ENCODE measurements around the gene SPX. TPM values are rescaled to one million over a fixed set of nuclear protein-coding genes. Genes with fewer than 3 reads are reported as not detected.

SPX gene
- total and polyA plus RNA-seq, 2 donors, result 4.1 to 10.7 TPM

DNA sequence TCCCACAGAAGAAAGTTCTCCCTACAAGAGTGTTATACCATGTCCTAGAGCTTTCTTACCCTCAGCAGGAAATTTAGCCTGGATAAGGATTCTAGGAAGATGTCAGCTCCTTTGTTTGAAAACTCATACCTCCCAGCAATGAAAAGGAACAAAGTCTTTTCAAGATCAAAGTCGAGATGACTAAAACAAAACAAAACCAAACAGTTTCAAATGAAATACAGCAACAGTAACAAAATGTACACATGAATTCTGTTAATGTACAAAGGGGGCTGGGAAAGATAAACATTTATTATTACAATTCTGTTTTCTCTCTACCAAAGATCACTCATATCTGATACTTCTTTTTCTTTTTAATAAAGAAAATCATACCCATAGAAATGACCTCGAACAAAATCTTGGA lies 36.8 kb downstream of the SPX start:
- no peak for DNase-seq (ENCODE audit: low read depth in 6 of 9, low spot score in 9 of 9)
- no peaks in the 10 kb centered on the region for H3K4me1 ChIP-seq (ENCODE audit: control insufficient read depth in 2 of 2, insufficient read depth in 2 of 2, low read length in 2 of 2)
- WGBS, result 94% methylated on average over 2 of the region's 2 CpGs

DNA sequence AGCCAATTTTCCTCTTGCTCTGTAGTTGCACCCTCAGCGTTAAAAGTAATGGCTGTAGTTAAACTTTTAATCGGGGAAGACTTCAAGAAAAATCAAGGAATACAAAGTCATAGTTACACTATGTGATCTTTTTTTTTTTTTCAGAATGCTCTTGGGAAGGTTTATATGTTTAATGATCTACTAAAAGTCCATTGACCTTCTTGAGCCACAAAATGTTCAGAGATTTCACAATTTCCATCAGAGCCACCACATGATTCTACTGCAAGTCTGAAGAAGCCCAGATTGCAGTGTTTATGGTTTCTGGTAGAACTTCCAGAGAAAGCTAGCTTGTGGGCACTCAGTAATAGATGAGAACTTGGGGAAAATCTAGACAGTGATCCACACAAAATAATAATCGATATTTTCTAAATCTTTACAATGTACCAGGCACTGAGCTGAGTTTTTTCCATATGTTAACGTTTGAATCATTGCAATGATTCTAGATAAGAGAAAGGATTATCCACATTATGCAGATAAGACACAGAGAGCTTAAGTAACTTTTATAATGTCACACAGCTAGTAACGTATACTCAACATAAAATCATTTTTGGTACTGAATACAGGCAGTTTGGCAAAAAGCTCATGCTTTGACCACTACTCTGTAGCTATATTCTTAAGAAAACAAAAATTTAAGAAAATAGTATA lies 40.3 kb downstream of the SPX start:
- Histone ChIP-seq H3K9me3 (ENCODE audit: control insufficient read depth in 2 of 2, insufficient read depth in 1 of 2, low read length in 1 of 2) (no peaks in the 10 kb centered on the region), H3K4me3 (ENCODE audit: low read length in 2 of 2) (no peak overlapping the region), H3K27me3 (ENCODE audit: control insufficient read depth in 2 of 2, insufficient read depth in 1 of 2, low read length in 1 of 2) (no peaks in the 10 kb centered on the region), H3K4me1 (ENCODE audit: control insufficient read depth in 2 of 2, insufficient read depth in 2 of 2, low read length in 2 of 2) (no peaks in the 10 kb centered on the region), H3K27ac (ENCODE audit: low read depth in 1 of 2, low read length in 1 of 2) (no peak overlapping the region), H3K36me3 (ENCODE audit: control insufficient read depth in 2 of 2, insufficient read depth in 2 of 2, low read length in 1 of 2) (no peaks in the 10 kb centered on the region)
- 94% methylated on average over 5 of the region's 5 CpGs for WGBS
- DNase-seq (ENCODE audit: low read depth in 6 of 9, low spot score in 9 of 9), result no peak

More for the DNA sequence above, 36.8 kb downstream of the SPX start:
- no peaks in the 10 kb centered on the region for H3K36me3 ChIP-seq (ENCODE audit: control insufficient read depth in 2 of 2, insufficient read depth in 2 of 2, low read length in 1 of 2)
- H3K9me3 ChIP-seq (ENCODE audit: control insufficient read depth in 2 of 2, insufficient read depth in 1 of 2, low read length in 1 of 2), result no peaks in the 10 kb centered on the region
- H3K27me3 ChIP-seq (ENCODE audit: control insufficient read depth in 2 of 2, insufficient read depth in 1 of 2, low read length in 1 of 2), result no peaks in the 10 kb centered on the region
- H3K27ac ChIP-seq (ENCODE audit: low read depth in 1 of 2, low read length in 1 of 2), result no peak overlapping the region
- no peak overlapping the region for H3K4me3 ChIP-seq (ENCODE audit: low read length in 2 of 2)

DNA sequence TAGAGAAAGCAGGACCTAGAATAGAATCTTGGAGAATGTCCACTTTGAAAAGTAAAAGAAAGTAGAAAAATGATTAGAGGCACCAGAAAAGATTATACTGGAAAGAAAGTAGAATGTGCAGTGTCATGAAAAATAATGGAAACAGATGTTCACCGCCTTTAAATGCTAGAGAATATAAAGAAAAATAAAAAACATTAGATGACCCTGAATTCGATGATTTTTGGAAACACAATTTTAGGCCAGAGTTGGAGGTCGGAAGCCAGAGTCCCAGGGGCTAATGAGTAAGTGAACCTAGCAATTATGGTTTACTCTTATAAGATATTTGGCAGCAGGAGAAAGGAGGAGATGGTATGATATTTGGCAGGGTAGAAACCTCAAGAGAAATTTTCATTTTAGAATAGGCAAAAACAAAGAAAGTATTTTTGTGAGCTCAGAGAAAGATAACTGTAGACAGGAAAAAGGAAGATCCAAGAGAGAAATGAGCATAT lies 40.9 kb downstream of the SPX start:
- Histone ChIP-seq H3K27me3 (ENCODE audit: control insufficient read depth in 2 of 2, insufficient read depth in 1 of 2, low read length in 1 of 2) (no peaks in the 10 kb centered on the region), H3K4me3 (ENCODE audit: low read length in 2 of 2) (no peak overlapping the region), H3K4me1 (ENCODE audit: control insufficient read depth in 2 of 2, insufficient read depth in 2 of 2, low read length in 2 of 2) (no peaks in the 10 kb centered on the region), H3K36me3 (ENCODE audit: control insufficient read depth in 2 of 2, insufficient read depth in 2 of 2, low read length in 1 of 2) (no peaks in the 10 kb centered on the region), H3K27ac (ENCODE audit: low read depth in 1 of 2, low read length in 1 of 2) (no peak overlapping the region), H3K9me3 (ENCODE audit: control insufficient read depth in 2 of 2, insufficient read depth in 1 of 2, low read length in 1 of 2) (no peaks in the 10 kb centered on the region)
- 94% methylated on average over 3 of the region's 3 CpGs for WGBS
- DNase-seq (ENCODE audit: low read depth in 6 of 9, low spot score in 9 of 9), result no peak

DNA sequence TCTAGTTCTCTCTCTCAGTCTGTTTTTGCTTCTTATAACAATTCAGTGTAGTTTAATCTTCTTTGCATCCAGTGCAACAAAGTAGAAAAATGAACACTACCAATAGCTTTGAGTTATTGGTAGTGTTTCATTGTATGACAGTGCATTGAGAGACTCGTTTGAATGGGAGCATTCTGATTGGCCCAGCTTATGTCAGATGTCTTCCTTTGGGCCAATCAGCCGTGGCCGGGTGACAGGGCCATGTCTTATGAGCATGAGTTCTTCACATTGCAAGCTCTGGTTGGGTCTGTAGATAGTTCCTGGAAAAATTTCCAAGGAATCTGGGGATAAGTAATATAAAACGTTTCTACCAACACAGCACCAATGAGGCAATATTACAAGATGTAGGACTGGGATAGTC lies 42.0 kb downstream of the SPX start:
- H3K9me3 ChIP-seq (ENCODE audit: control insufficient read depth in 2 of 2, insufficient read depth in 1 of 2, low read length in 1 of 2), result no peaks in the 10 kb centered on the region
- H3K27ac ChIP-seq (ENCODE audit: low read depth in 1 of 2, low read length in 1 of 2), result no peak overlapping the region
- WGBS, result 96% methylated on average over 4 of the region's 4 CpGs
- no peak for DNase-seq (ENCODE audit: low read depth in 6 of 9, low spot score in 9 of 9)
- no peaks in the 10 kb centered on the region for H3K4me1 ChIP-seq (ENCODE audit: control insufficient read depth in 2 of 2, insufficient read depth in 2 of 2, low read length in 2 of 2)
- H3K27me3 ChIP-seq (ENCODE audit: control insufficient read depth in 2 of 2, insufficient read depth in 1 of 2, low read length in 1 of 2), result no peaks in the 10 kb centered on the region
- no peak overlapping the region for H3K4me3 ChIP-seq (ENCODE audit: low read length in 2 of 2)
- no peaks in the 10 kb centered on the region for H3K36me3 ChIP-seq (ENCODE audit: control insufficient read depth in 2 of 2, insufficient read depth in 2 of 2, low read length in 1 of 2)

DNA sequence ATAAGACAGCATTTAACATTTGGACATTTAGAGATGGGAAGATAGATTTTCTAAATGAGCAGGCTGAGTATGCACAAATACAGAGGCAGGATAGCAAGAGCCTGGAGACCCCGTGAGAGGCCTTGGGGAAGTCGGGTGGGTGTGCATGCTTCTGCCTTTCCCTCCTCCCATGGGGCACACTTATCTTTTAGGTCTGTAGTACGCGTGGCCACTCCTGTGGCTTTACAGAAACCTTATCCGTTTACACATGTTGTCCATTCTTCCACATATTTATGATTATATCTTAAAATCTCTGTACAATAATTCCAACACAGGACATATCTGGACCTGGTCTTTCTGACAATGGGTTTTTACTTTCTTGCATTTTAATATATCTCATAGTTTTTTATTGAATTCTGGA lies 45.0 kb downstream of the SPX start:
- Histone ChIP-seq H3K4me1 (ENCODE audit: control insufficient read depth in 2 of 2, insufficient read depth in 2 of 2, low read length in 2 of 2) (no peaks in the 10 kb centered on the region), H3K36me3 (ENCODE audit: control insufficient read depth in 2 of 2, insufficient read depth in 2 of 2, low read length in 1 of 2) (no peaks in the 10 kb centered on the region), H3K4me3 (ENCODE audit: low read length in 2 of 2) (no peak overlapping the region), H3K9me3 (ENCODE audit: control insufficient read depth in 2 of 2, insufficient read depth in 1 of 2, low read length in 1 of 2) (no peaks in the 10 kb centered on the region), H3K27ac (ENCODE audit: low read depth in 1 of 2, low read length in 1 of 2) (no peak overlapping the region), H3K27me3 (ENCODE audit: control insufficient read depth in 2 of 2, insufficient read depth in 1 of 2, low read length in 1 of 2) (no peaks in the 10 kb centered on the region)
- 92% methylated on average over 5 of the region's 5 CpGs for WGBS
- no peak for DNase-seq (ENCODE audit: low read depth in 6 of 9, low spot score in 9 of 9)

DNA sequence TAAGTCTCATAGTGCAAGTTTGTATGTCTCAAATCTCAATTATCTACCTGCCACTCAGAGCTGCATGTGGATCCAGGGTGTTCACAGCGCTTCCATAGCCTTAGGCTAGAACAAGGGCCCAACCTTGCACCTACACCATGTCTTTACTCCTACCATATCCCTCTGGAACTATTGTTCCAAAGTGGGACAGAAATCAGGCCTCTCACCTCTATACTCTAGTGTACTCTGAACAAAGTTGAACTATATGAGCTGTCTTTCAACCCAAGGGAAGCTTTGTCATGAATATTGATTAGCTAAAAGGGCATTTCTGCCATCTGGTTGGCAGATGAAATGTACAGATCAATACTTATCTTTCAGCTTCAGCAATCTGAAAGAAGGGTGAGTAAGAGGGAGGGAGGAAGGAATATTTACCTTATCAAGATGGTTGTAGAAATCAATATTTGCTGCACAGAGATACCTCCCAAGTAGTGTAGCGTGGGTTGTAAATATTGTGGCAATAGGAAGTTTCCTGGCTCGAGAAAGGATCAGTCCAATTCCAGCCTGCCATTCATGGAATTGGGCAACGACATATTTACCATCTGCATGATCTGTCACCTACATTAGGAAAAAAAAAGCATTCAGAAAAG lies 47.8 kb downstream of the SPX start:
- Histone ChIP-seq H3K4me3 (ENCODE audit: low read length in 2 of 2) (no peak overlapping the region), H3K27ac (ENCODE audit: low read depth in 1 of 2, low read length in 1 of 2) (no peak overlapping the region), H3K27me3 (ENCODE audit: control insufficient read depth in 2 of 2, insufficient read depth in 1 of 2, low read length in 1 of 2) (no peaks in the 10 kb centered on the region), H3K36me3 (ENCODE audit: control insufficient read depth in 2 of 2, insufficient read depth in 2 of 2, low read length in 1 of 2) (no peaks in the 10 kb centered on the region), H3K4me1 (ENCODE audit: control insufficient read depth in 2 of 2, insufficient read depth in 2 of 2, low read length in 2 of 2) (no peaks in the 10 kb centered on the region), H3K9me3 (ENCODE audit: control insufficient read depth in 2 of 2, insufficient read depth in 1 of 2, low read length in 1 of 2) (no peaks in the 10 kb centered on the region)
- no peak for DNase-seq (ENCODE audit: low read depth in 6 of 9, low spot score in 9 of 9)
- whole genome bisulfite sequencing, result 97% methylated on average over 4 of the region's 4 CpGs

DNA sequence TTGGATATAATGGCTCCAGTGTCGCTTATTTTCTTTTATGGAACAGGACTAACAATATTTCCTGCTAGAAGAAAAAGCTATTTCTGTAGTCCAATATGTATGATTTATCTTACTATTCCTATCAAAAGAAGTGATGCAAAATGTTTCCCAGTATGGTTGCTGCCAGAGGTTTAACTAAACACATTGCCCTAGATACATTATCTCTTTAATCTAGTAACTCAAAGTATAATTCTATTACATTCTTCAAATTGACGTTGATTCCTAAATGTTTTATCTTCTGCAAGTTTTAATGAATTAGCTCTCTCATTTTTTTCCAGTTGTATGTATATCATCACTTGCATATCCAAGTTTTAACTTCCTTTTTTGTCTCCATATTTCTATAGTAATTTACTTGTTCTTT lies 50.3 kb downstream of the SPX start:
- H3K4me1 ChIP-seq (ENCODE audit: control insufficient read depth in 2 of 2, insufficient read depth in 2 of 2, low read length in 2 of 2), result no peaks in the 10 kb centered on the region
- no peak overlapping the region for H3K4me3 ChIP-seq (ENCODE audit: low read length in 2 of 2)
- H3K27ac ChIP-seq (ENCODE audit: low read depth in 1 of 2, low read length in 1 of 2), result no peak overlapping the region
- no peaks in the 10 kb centered on the region for H3K36me3 ChIP-seq (ENCODE audit: control insufficient read depth in 2 of 2, insufficient read depth in 2 of 2, low read length in 1 of 2)
- WGBS, result 94% methylated on average over 2 of the region's 2 CpGs
- no peak for DNase-seq (ENCODE audit: low read depth in 6 of 9, low spot score in 9 of 9)
- H3K27me3 ChIP-seq (ENCODE audit: control insufficient read depth in 2 of 2, insufficient read depth in 1 of 2, low read length in 1 of 2), result no peaks in the 10 kb centered on the region
- no peaks in the 10 kb centered on the region for H3K9me3 ChIP-seq (ENCODE audit: control insufficient read depth in 2 of 2, insufficient read depth in 1 of 2, low read length in 1 of 2)

DNA sequence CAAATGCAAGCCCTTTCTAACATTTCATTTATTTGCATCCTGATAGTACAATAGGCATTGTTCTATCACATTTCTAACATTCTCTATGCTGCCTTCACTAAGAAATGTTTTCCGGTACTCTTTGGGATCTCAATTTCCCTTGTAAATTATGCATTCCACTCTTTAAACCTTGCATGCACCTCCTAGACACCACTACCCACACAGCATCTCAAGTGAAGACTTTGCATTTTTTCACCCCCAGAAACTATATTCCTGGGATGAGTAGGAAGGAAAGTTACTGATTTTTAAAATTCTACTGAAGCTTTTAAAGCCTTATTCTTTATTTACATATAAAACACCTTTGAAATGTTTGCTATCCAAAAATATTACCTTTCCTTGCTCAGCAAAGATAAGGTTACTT lies 51.4 kb downstream of the SPX start:
- no peaks in the 10 kb centered on the region for H3K27me3 ChIP-seq (ENCODE audit: control insufficient read depth in 2 of 2, insufficient read depth in 1 of 2, low read length in 1 of 2)
- H3K4me1 ChIP-seq (ENCODE audit: control insufficient read depth in 2 of 2, insufficient read depth in 2 of 2, low read length in 2 of 2), result no peaks in the 10 kb centered on the region
- no peak for DNase-seq (ENCODE audit: low read depth in 6 of 9, low spot score in 9 of 9)
- whole genome bisulfite sequencing, result 95% methylated on average over 1 of the region's 1 CpG
- no peaks in the 10 kb centered on the region for H3K9me3 ChIP-seq (ENCODE audit: control insufficient read depth in 2 of 2, insufficient read depth in 1 of 2, low read length in 1 of 2)
- H3K4me3 ChIP-seq (ENCODE audit: low read length in 2 of 2), result no peak overlapping the region
- no peak overlapping the region for H3K27ac ChIP-seq (ENCODE audit: low read depth in 1 of 2, low read length in 1 of 2)
- H3K36me3 ChIP-seq (ENCODE audit: control insufficient read depth in 2 of 2, insufficient read depth in 2 of 2, low read length in 1 of 2), result no peaks in the 10 kb centered on the region

DNA sequence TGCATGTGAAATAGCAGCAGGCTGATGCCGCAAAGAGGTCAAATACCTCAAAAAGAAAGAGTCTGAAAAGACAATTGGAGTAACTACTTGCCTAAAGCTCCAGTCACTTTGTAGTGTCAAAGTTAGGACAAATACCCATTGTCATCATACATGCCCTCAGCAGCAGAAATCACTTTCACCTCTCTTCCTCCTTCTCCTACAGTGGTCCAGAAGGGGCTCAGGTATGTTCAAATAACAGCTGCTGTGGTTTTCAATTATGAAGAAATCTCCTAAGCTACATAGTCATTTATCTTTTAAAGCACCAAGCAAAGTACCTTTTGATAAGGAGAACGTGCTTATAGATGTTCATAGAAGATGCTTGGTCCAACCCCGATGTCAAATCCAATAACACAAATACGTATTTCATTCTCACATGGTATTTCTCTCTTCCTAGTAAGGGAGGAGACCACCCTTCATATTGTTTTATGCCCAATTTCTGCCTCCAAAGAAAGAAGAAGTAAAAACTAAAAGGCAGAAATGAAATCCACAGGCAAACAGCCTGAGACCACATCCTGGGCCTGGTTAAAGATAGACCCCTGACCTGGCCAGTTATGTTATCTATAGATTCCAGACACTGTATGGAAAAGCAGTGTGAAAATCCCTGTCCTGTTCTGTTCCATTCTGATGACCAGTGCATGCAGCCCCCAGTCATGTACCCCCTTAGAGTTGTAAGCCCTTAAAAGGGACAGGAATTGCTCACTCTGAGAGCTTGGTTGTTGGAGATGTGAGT lies 54.8 kb downstream of the SPX start:
- Histone ChIP-seq H3K4me1 (ENCODE audit: control insufficient read depth in 2 of 2, insufficient read depth in 2 of 2, low read length in 2 of 2) (no peaks in the 10 kb centered on the region), H3K36me3 (ENCODE audit: control insufficient read depth in 2 of 2, insufficient read depth in 2 of 2, low read length in 1 of 2) (no peaks in the 10 kb centered on the region), H3K27ac (ENCODE audit: low read depth in 1 of 2, low read length in 1 of 2) (no peak overlapping the region), H3K4me3 (ENCODE audit: low read length in 2 of 2) (no peak overlapping the region), H3K27me3 (ENCODE audit: control insufficient read depth in 2 of 2, insufficient read depth in 1 of 2, low read length in 1 of 2) (no peaks in the 10 kb centered on the region), H3K9me3 (ENCODE audit: control insufficient read depth in 2 of 2, insufficient read depth in 1 of 2, low read length in 1 of 2) (no peaks in the 10 kb centered on the region)
- no peak for DNase-seq (ENCODE audit: low read depth in 6 of 9, low spot score in 9 of 9)
- 64% methylated on average over 4 of the region's 4 CpGs for WGBS

Data from thymus (tissue), 11 donors.